LNCAP (cell line): ENCODE measurements around the gene INPP4B.

Source experiments
- CTCF ChIP-seq: fragments of 450-650 bp; IDR thresholded peaks from 2 replicates; pipeline ENCODE4 v1.5.1; 2017; ENCODE audit warnings: mild to moderate bottlenecking

The INPP4B gene

DNA sequence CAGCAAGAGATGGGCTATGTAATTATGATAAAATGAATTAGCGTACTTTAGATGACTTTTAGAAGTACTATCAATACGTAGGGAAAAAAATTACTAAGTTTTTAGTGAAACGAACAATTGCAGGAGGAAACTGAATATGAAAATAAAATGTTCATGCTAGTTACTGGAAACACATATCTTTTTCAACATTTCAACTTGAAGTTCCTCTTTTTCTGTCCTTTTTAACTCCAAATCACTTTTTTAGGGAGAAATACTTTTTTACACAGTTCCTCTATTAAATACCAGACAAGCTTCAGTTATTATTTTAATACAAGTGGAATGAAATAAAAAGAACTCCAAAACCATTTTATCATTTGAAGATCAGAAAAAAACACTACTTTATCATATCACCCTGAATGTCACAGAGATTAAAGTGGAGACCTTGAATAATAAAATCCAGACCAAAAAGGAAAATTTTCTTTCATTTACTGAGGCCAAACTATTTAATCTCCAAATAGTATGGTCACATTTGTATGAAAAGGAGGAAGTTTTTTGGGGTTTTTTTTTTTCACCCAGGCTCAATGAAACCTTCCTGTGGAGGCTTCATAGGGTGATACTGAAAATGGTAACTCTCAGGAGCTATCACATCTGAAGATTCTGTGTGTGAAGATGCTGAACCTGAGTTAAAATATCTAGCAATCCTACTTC is 306.2 kb downstream of the INPP4B start:
- TF ChIP-seq CTCF: no peak

DNA sequence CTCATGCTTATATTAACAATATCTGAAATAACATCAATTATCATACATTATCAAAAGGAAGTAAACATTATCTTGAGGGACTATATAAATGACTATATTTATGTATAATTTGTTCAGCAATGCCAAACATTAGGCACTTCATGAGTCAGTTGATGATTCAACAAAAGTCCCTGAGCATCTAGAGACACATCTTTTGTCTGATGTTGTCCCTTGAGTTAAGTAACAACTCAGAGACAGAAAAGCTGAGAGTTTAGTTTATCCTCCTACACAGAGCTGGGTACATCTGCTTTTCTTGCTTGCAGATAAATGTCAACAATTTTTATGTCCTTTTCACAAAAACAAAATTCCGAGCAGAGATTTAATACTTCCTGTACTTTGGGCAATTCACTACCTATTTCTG is 311.1 kb downstream of the INPP4B start:
- no peak for TF ChIP-seq CTCF

DNA sequence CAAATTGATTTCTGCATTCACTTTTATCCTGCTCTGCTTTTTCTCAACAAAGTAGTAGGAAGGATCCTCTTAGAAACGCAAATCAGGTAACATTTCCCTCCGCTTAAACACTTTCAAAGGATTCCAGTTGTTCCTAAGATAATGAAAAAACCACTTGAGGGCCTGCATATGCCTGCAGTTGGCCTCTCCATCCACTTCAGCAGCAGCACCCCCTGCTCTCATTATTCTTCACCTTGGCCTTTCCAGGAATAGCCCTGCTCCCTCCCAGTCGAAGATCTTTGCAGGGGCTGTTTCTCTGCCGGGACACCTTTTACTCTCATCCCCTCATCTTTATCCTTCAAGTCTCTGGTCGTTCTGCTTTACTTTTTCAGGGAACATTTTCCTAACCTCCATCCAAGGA is 314.0 kb downstream of the INPP4B start:
- TF ChIP-seq CTCF: no peak

DNA sequence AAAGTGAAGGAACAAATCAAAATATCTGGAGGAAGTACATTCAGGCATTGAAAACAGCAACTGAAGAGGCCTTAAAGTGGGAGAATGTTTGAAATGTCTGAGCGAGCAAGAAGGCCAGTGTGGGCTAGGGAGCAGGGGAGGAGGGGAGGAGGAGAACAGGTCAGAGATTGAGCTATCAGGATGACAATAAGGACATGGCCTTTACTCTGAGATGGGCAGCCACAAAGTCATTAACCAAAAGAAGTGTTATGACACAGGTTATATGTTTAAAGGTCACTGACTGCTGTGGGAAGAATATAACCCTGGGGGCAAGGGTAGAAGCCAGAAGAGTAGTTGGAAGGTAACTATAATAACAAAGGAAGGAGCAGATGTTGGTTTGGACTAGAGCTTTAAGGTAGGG is 315.4 kb downstream of the INPP4B start:
- TF ChIP-seq CTCF: no peak

DNA sequence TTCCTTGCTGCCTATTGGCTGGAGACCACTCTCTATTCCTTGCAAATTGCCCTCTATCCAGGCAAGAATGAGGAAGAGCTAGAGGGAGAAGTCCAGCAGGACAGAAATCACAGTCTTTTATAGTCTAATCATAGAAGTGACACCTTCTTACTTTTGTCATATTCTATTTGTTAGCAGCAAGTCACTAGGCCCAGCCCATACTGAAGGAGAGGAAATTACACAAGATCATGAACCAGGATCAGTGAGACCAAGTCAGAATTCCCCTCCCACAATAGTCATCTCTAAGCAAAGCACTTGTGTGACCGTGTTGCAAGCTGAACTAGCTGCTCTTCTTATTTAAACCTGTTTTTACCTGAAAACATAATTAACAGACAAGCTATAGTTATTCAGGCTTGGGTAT is 317.7 kb downstream of the INPP4B start:
- TF ChIP-seq CTCF: no peak

DNA sequence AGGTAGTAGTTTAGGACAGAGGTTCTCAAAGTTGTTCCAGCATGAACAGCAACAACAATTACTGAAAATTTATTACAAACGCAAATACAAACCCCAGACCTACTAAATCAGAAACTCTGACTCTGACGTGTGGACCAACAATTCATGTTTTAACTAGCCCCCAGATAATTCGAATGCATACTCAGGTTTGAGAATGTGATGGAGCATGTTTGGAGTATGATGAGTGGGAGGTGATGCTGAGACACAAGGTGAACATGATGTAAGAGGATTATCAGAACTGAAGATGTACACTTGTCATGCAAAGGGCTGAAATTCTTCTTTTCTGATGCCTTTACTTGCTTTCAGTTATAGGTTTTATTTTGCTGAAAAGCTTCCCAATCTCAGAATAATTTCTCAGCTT is 323.0 kb downstream of the INPP4B start:
- TF ChIP-seq CTCF: no peak

- TF ChIP-seq CTCF: no peak
These were observed 326.8 kb downstream of the INPP4B start for GRCh38 chr4:142519342-142519741.
